A673 (cell line): ENCODE measurements around the gene PDE4A.

Experiments
- EZH2 ChIP-seq: fragments of 200-600 bp; sonication (generic); IDR thresholded peaks from 2 replicates; pipeline ENCODE4 v1.6.1; 2017; ENCODE audit warnings: borderline replicate concordance, low read depth, mild to moderate bottlenecking, mixed read lengths, antibody characterized with exemption, low read length; ENCODE audit not compliant: poor library complexity, severe bottlenecking
- TF ChIP-seq, protein P1 (sequence below): fragments of 300-800, 200-600 bp; sonication (generic); conservative IDR thresholded peaks from 2 replicates; pipeline ENCODE4 v1.5.1; 2017; ENCODE audit warnings: low read depth, mild to moderate bottlenecking, antibody characterized with exemption, low read length, moderate library complexity, mixed read lengths

DNA sequence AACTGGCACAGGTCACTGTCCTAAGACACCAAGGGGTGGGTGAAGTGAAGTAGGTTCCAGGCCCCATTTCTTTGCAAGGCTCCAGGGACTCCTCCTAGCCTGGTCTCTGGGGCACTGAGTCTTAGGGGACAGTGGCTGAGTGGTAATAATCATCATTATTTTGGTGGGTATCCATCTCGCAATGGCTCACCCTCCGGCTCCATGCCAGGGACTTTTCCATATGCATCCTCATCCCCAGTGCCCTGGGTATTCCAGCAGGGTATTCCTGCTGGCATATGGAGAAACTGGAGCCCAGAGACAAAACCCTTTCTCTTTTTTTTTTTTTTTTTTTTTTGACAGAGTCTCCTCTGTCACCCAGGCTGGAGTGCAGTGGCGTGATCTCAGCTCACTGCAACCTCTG, 2.5 kb downstream of the PDE4A start:
- TF ChIP-seq, protein P1, sequence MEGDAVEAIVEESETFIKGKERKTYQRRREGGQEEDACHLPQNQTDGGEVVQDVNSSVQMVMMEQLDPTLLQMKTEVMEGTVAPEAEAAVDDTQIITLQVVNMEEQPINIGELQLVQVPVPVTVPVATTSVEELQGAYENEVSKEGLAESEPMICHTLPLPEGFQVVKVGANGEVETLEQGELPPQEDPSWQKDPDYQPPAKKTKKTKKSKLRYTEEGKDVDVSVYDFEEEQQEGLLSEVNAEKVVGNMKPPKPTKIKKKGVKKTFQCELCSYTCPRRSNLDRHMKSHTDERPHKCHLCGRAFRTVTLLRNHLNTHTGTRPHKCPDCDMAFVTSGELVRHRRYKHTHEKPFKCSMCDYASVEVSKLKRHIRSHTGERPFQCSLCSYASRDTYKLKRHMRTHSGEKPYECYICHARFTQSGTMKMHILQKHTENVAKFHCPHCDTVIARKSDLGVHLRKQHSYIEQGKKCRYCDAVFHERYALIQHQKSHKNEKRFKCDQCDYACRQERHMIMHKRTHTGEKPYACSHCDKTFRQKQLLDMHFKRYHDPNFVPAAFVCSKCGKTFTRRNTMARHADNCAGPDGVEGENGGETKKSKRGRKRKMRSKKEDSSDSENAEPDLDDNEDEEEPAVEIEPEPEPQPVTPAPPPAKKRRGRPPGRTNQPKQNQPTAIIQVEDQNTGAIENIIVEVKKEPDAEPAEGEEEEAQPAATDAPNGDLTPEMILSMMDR: no peak
- TF ChIP-seq EZH2: no peak
